ENCODE data around the gene PSMG2.
"Not testable (repeated sequence)": the region's sequence is repeated elsewhere in the genome, so short reads cannot be mapped to it uniquely, and the experiment has no call there.

Gene PSMG2

GRCh38 chr18:12751503-12751884, 48.7 kb downstream of the PSMG2 start:
- Histone ChIP-seq H2BK12ac (ENCODE audit: low read length) (no peak overlapping the region), H3K4me1 (ENCODE audit: control insufficient read depth in 1 of 2, insufficient read depth in 2 of 2, low read length in 2 of 2) (peaks cover 0 to 2% of the 10 kb centered on the region in 2 experiments), H2BK5ac (ENCODE audit: low read depth, low read length, poor library complexity) (no peak overlapping the region), H4K8ac (ENCODE audit: low read depth, low read length) (no peak overlapping the region), H4K91ac (ENCODE audit: low read depth, low read length) (no peak overlapping the region), H3K9ac (ENCODE audit: low read length) (no peak overlapping the region), H4K12ac (ENCODE audit: low read depth, low read length) (no peak overlapping the region), H3K4me2 (ENCODE audit: low read length) (no peak overlapping the region), H3K9me3 (ENCODE audit: insufficient read depth, low read depth, low read length) (peaks cover 4% of the 10 kb centered on the region), H3K23ac (ENCODE audit: low read length) (no peak overlapping the region), H3K4ac (ENCODE audit: low read depth, low read length) (no peak overlapping the region), H3K18ac (ENCODE audit: low read length) (no peak overlapping the region), H3K79me2 (ENCODE audit: control insufficient read depth, insufficient read depth, low read length, poor library complexity) (no peaks in the 10 kb centered on the region), H3K36me3 (ENCODE audit: control insufficient read depth in 1 of 2, insufficient read depth in 2 of 2, low read length in 2 of 2) (no peaks in the 10 kb centered on the region), H2AK5ac (ENCODE audit: low read length) (no peak overlapping the region), H3K79me1 (ENCODE audit: low read length) (no peaks in the 10 kb centered on the region), H2BK120ac (ENCODE audit: insufficient read depth, low read length, poor library complexity) (no peak overlapping the region), H3K27me3 (ENCODE audit: insufficient read depth, low read length) (no peaks in the 10 kb centered on the region), H2AFZ (ENCODE audit: insufficient read depth, low read length, poor library complexity) (no peak overlapping the region), H3K27ac (ENCODE audit: low read depth, low read length) (no peak overlapping the region), H3K14ac (ENCODE audit: low read length) (no peak overlapping the region), H3K4me3 (ENCODE audit: low read depth, low read length) (no peak overlapping the region)
- no peak for DNase-seq
- WGBS (ENCODE audit: extremely low coverage, insufficient coverage, insufficient read length), result no CpG with 5 or more reads among the region's 5 CpGs

DNA sequence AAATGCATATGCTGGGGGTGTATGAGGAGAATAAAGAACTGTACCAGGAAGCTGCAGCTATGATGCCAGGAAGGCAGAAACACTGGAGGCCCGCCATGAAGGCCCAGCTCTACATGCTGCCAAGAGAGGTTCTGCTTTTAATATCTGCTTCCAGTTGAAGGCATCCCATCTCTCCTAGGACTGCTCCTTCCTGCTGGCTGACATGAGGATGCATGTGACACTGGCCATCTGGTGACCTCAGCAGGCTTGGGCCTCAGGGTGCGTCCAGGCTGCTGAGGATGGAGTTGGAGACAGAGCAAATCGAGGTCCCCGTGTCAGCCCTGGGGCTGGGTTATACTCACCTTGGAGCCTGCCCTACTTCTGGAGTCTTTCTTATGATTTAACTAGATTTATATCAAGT, 49.0 kb downstream of the PSMG2 start:
- no peak overlapping the region for H3K27ac ChIP-seq (ENCODE audit: low read depth, low read length)
- no peak overlapping the region for H2BK5ac ChIP-seq (ENCODE audit: low read depth, low read length, poor library complexity)
- no peak overlapping the region for H4K8ac ChIP-seq (ENCODE audit: low read depth, low read length)
- H3K4ac ChIP-seq (ENCODE audit: low read depth, low read length), result no peak overlapping the region
- no peak overlapping the region for H3K4me3 ChIP-seq (ENCODE audit: low read depth, low read length)
- no peak overlapping the region for H3K23ac ChIP-seq (ENCODE audit: low read length)
- peaks cover 4% of the 10 kb centered on the region for H3K9me3 ChIP-seq (ENCODE audit: insufficient read depth, low read depth, low read length)
- peaks cover 0 to 2% of the 10 kb centered on the region in 2 experiments for H3K4me1 ChIP-seq (ENCODE audit: control insufficient read depth in 1 of 2, insufficient read depth in 2 of 2, low read length in 2 of 2)
- H2AK5ac ChIP-seq (ENCODE audit: low read length), result no peak overlapping the region
- no peaks in the 10 kb centered on the region for H3K36me3 ChIP-seq (ENCODE audit: control insufficient read depth in 1 of 2, insufficient read depth in 2 of 2, low read length in 2 of 2)
- no CpG with 5 or more reads among the region's 4 CpGs for WGBS (ENCODE audit: extremely low coverage, insufficient coverage, insufficient read length)
- no peak overlapping the region for H2BK12ac ChIP-seq (ENCODE audit: low read length)
- H3K14ac ChIP-seq (ENCODE audit: low read length), result no peak overlapping the region
- H3K18ac ChIP-seq (ENCODE audit: low read length), result no peak overlapping the region
- no peak overlapping the region for H4K12ac ChIP-seq (ENCODE audit: low read depth, low read length)
- no peak overlapping the region for H2BK120ac ChIP-seq (ENCODE audit: insufficient read depth, low read length, poor library complexity)
- no peak overlapping the region for H3K9ac ChIP-seq (ENCODE audit: low read length)
- H3K4me2 ChIP-seq (ENCODE audit: low read length), result no peak overlapping the region
- H2AFZ ChIP-seq (ENCODE audit: insufficient read depth, low read length, poor library complexity), result no peak overlapping the region
- H3K79me1 ChIP-seq (ENCODE audit: low read length), result no peaks in the 10 kb centered on the region
- H3K79me2 ChIP-seq (ENCODE audit: control insufficient read depth, insufficient read depth, low read length, poor library complexity), result no peaks in the 10 kb centered on the region
- no peak overlapping the region for H4K91ac ChIP-seq (ENCODE audit: low read depth, low read length)
- DNase-seq, result no peak
- H3K27me3 ChIP-seq (ENCODE audit: insufficient read depth, low read length), result no peaks in the 10 kb centered on the region

GRCh38 chr18:12754511-12754910, 51.7 kb downstream of the PSMG2 start:
- Histone ChIP-seq H2BK12ac (ENCODE audit: low read length) (no peak overlapping the region), H3K23ac (ENCODE audit: low read length) (no peak overlapping the region), H3K4me2 (ENCODE audit: low read length) (no peak overlapping the region), H2BK120ac (ENCODE audit: insufficient read depth, low read length, poor library complexity) (no peak overlapping the region), H4K12ac (ENCODE audit: low read depth, low read length) (no peak overlapping the region), H3K27me3 (ENCODE audit: insufficient read depth, low read length) (no peaks in the 10 kb centered on the region), H3K4ac (ENCODE audit: low read depth, low read length) (no peak overlapping the region), H3K79me2 (ENCODE audit: control insufficient read depth, insufficient read depth, low read length, poor library complexity) (no peaks in the 10 kb centered on the region), H3K79me1 (ENCODE audit: low read length) (no peaks in the 10 kb centered on the region), H2AK5ac (ENCODE audit: low read length) (no peak overlapping the region), H2AFZ (ENCODE audit: insufficient read depth, low read length, poor library complexity) (no peak overlapping the region), H3K4me1 (ENCODE audit: control insufficient read depth in 1 of 2, insufficient read depth in 2 of 2, low read length in 2 of 2) (peaks cover 0 to 2% of the 10 kb centered on the region in 2 experiments), H4K8ac (ENCODE audit: low read depth, low read length) (no peak overlapping the region), H3K36me3 (ENCODE audit: control insufficient read depth in 1 of 2, insufficient read depth in 2 of 2, low read length in 2 of 2) (no peaks in the 10 kb centered on the region), H3K14ac (ENCODE audit: low read length) (no peak overlapping the region), H4K91ac (ENCODE audit: low read depth, low read length) (no peak overlapping the region), H2BK5ac (ENCODE audit: low read depth, low read length, poor library complexity) (no peak overlapping the region), H3K9me3 (ENCODE audit: insufficient read depth, low read depth, low read length) (peaks cover 2% of the 10 kb centered on the region), H3K4me3 (ENCODE audit: low read depth, low read length) (no peak overlapping the region), H3K18ac (ENCODE audit: low read length) (no peak overlapping the region), H3K27ac (ENCODE audit: low read depth, low read length) (no peak overlapping the region), H3K9ac (ENCODE audit: low read length) (no peak overlapping the region)
- WGBS (ENCODE audit: extremely low coverage, insufficient coverage, insufficient read length), result no CpG with 5 or more reads among the region's 6 CpGs
- no peak for DNase-seq

DNA sequence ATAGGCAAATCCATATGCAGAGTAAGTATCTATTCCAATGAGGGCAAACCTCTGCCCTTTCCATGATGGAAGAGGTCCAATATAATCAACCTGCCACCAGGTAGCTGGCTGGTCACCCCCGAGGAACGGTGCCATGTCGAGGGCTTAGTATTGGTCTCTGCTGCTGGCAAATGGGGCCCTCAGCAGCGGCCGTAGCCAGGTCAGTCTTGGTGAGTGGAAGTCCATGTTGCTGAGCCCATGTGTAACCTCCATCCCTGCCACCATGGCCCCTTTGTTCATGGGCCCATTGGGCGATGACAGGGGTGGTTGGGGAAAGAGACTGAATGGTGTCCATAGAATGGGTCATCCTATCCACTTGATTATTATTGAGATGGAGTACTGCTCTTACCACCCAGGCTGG, 52.8 kb downstream of the PSMG2 start:
- not testable (repeated sequence) for H3K27me3 ChIP-seq (ENCODE audit: insufficient read depth, low read length); H4K12ac ChIP-seq (ENCODE audit: low read depth, low read length); H4K8ac ChIP-seq (ENCODE audit: low read depth, low read length); H3K36me3 ChIP-seq (ENCODE audit: control insufficient read depth in 1 of 2, insufficient read depth in 2 of 2, low read length in 2 of 2); H3K18ac ChIP-seq (ENCODE audit: low read length); H3K79me1 ChIP-seq (ENCODE audit: low read length); H2BK5ac ChIP-seq (ENCODE audit: low read depth, low read length, poor library complexity); H3K9ac ChIP-seq (ENCODE audit: low read length); H2BK120ac ChIP-seq (ENCODE audit: insufficient read depth, low read length, poor library complexity); H3K27ac ChIP-seq (ENCODE audit: low read depth, low read length); H2AK5ac ChIP-seq (ENCODE audit: low read length); H2BK12ac ChIP-seq (ENCODE audit: low read length); H4K91ac ChIP-seq (ENCODE audit: low read depth, low read length); H3K4me3 ChIP-seq (ENCODE audit: low read depth, low read length); H3K23ac ChIP-seq (ENCODE audit: low read length); H3K4me2 ChIP-seq (ENCODE audit: low read length); H2AFZ ChIP-seq (ENCODE audit: insufficient read depth, low read length, poor library complexity); H3K14ac ChIP-seq (ENCODE audit: low read length); H3K4ac ChIP-seq (ENCODE audit: low read depth, low read length); H3K79me2 ChIP-seq (ENCODE audit: control insufficient read depth, insufficient read depth, low read length, poor library complexity); DNase-seq; H3K9me3 ChIP-seq (ENCODE audit: insufficient read depth, low read depth, low read length); H3K4me1 ChIP-seq (ENCODE audit: control insufficient read depth in 1 of 2, insufficient read depth in 2 of 2, low read length in 2 of 2)
- no CpG with 5 or more reads among the region's 6 CpGs for WGBS (ENCODE audit: extremely low coverage, insufficient coverage, insufficient read length)

Measured in trophoblast cell (in vitro differentiated cells and primary cell).